ENCODE results near the gene ADGRD2.

Gene ADGRD2

GRCh38 chr9:124498040-124498439 is 47.8 kb downstream of the ADGRD2 start:
- DNase-seq (ENCODE audit: low read depth) = no peak

GRCh38 chr9:124498499-124499146 is 48.4 kb downstream of the ADGRD2 start:
- DNase-seq (ENCODE audit: low read depth) = no peak

- no peak for DNase-seq (ENCODE audit: low read depth)
These were observed 49.0 kb downstream of the ADGRD2 start for GRCh38 chr9:124499216-124499615.

- no peak for DNase-seq (ENCODE audit: low read depth)
These were observed 50.0 kb downstream of the ADGRD2 start for GRCh38 chr9:124500028-124500795.

GRCh38 chr9:124500796-124501611 is 50.8 kb downstream of the ADGRD2 start:
- no peak for DNase-seq (ENCODE audit: low read depth)

- no peak for DNase-seq (ENCODE audit: low read depth)
These were observed 51.6 kb downstream of the ADGRD2 start for GRCh38 chr9:124501771-124502320.

DNA sequence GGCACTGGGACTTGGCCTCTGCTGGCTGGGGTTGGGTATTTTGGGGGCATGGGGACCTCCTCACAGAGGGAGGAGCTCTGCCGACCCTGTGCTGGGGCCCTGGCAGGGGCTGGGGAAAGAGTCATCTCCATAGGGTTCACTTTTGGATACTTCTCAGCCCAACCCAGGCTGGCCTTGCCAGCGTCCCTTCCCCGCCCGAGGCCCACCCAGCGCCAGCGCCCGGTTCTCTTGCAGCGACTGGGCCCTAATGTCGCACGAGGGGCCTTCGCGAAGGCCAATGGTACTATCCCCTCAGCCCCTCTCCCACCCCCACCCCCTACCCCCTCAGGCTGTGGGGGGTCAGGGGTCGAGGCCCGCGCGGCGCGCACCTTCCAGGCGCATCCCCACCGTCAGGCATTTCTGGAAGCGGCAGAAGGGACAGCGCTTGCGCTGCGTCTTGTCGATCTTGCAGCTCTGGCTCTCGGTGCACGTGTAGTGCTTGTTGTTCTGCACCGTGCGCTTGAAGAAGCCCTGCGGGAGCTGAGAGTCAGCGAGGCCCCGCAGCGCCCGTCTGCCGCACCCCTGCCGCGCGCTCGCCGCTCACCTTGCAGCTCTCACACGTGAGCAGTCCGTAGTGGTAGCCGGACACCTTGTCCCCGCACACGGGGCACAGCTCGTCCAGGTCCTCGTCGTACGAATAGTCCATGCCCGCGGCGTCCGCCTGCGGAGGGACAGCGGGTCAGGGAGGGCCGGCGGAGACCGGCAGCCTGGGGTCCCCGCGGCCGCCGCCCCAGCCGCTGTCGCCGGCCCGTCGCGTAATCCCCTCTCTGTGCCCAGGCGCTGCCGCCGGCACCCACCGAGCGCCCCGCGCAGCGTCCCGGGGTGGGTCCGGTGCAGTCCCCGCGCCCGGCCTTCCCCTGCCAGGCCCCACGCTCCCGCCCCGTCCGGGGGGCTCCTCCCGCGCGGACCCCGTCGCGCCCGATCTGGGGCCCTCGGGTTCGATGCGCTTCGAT is 52.8 kb downstream of the ADGRD2 start:
- no peak for DNase-seq (ENCODE audit: low read depth)

GRCh38 chr9:124503713-124504529 is 53.7 kb downstream of the ADGRD2 start:
- no peak for DNase-seq (ENCODE audit: low read depth)

- DNase-seq (ENCODE audit: low read depth) = no peak
These were observed 54.3 kb downstream of the ADGRD2 start for GRCh38 chr9:124504530-124505005.

DNA sequence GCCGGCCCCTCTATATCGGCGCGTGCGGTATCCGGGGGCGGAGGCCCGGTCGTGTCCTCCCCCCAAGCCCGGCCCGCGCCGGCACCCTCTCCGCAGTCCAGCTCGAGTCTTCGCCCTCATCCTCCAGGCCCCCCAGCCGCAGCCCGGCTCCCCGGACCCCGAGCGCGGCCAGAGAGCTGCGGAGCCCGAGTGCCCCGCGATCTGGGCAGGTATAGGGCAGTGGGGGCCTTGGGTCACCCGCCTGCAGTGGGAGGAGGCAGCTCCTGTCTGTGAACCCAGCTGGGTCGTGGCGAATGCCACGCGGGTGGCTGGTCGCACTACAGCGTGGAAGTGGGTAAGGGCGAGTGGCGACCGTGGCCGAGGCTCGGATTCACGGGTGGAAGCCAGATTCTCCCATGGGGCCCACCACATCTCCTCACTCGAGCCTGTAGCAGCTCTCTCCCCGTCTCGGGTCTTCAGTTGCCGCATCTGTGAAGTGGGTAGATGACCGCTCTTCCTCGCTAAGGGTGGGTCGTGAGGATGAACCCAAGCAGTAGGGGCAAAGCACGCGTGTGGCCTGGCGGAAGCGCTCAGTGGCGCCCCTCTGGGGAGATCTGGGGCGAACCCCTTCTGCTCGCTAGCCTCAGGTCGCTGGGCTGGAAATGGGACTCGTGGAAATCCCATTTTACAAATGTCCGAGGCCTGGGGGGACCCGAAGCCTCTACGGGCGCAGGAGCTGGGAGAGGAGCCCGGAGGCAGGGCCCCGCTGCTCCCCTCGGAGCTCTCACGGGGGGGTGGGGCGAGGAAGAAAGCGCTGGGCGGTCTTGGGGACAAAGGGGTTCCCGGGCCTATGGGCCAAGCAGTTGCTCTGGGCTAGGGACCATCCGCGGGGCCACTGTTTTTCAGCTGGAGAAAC is 55.0 kb downstream of the ADGRD2 start:
- no peak for DNase-seq (ENCODE audit: low read depth)

- no peak for DNase-seq (ENCODE audit: low read depth)
These were observed 55.7 kb downstream of the ADGRD2 start for GRCh38 chr9:124505901-124506346.

DNA sequence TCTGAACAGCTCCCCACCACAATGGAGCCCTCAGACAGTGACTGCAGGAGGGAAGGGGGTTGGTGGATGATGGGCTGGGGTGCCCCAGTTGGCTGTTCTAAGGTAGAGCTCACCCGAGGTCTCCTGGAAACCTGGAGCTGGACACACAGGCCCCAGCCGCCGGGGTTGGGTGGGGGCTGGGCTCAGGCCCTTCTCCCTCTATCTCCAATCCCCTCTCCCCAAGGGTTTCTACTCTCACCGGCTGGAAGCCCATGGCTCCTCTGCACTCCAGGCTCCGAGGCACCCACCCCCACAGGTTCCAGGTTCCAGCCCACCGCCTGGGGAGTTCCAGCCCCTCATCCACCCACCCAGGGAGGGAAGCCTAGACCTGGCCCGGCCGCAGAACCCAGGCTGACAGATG is 56.2 kb downstream of the ADGRD2 start:
- no peak for DNase-seq (ENCODE audit: low read depth)

- no peak for DNase-seq (ENCODE audit: low read depth)
These were observed 57.0 kb downstream of the ADGRD2 start, which contains the start of gene NR5A1 for GRCh38 chr9:124506931-124507879. Gene NR5A1, minus strand, starts transcription at chr9:124507399. Its CDS starts 4,004 bp downstream, at chr9:124503395.

DNA sequence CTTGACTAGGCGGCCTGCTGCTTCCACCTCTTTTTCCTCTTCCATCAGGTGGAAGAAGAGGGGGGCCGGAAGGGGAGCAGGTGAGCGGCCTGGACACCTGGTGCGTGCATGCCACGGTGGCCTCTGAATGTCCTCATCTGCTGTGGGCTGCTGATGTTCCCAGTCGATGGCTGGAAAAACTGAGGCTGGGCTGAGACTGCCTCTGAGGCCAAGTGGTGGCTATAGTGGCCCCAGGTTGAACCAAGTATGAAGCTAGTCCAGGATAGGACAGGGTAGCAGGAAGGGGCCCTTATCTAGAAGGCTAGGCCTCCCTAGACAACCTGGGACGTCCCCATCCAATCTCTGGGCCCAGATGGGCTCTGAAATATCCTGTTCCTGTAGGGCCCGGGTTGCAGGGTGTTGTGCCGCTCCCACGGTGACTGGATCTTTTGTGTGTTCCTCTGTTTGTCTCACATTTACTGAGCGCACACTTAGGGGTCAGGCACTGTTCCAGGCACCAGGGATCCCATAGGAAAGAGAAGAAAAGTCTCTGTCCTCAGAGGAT is 57.7 kb downstream of the ADGRD2 start:
- no peak for DNase-seq (ENCODE audit: low read depth)

DNA sequence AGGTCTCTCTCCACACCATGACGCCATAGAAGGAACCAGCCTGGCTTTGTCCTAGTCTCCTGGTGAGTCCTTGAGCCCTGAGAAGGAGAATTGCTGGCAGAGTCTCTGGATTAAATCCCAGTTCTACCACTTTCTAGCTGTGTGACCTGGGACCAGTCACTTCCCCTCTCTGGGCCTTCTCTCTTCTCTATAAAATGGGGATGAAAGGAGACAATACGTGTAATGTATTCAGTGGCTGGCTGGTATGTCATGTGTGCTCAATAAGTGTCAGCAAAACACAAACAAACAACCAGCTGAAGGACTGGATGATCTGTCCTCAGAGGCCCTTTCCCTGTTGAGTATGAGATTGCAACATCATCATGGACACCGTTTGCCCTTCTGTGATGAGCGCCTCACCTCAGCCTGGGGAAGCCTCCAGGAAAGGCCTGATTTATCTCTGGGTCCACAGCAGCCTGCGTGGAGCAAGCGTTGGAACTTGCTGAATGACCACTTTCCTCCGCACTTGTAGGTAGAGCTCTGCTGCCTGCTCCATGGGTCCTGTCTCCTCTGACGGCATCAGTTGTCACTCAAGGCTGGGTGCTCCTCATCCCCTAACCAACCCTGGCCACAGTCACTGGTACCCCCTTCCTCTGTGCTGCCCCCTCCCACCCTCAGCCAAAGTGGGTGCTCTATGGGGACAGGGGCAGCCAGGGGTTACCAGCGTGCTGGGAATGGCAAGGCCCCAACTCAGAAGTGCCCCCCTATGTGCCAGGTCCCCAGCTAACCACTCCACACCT is 60.6 kb downstream of the ADGRD2 start:
- DNase-seq (ENCODE audit: low read depth) = no peak

- DNase-seq (ENCODE audit: low read depth) = no peak
These were observed 61.2 kb downstream of the ADGRD2 start for GRCh38 chr9:124511426-124511840.
